ENCODE data around the gene INSL6.

GRCh38 chr9:5231212-5231611 lies 45.8 kb upstream of the INSL6 start, which contains the start of gene INSL4:
- TF ChIP-seq TCF12 (IDR thresholded peaks at IDR 0.05; ENCODE audit: low read depth) (no peak), REST (IDR thresholded peaks at IDR 0.05; ENCODE audit: low read depth) (no peak), EGR1 (IDR thresholded peaks at IDR 0.05) (no peak), USF1 (IDR thresholded peaks at IDR 0.05) (no peak), CEBPB (IDR thresholded peaks at IDR 0.05) (no peak), EP300 (IDR thresholded peaks at IDR 0.05; ENCODE audit: borderline replicate concordance) (no peak), RAD21 (IDR thresholded peaks at IDR 0.05; ENCODE audit: low read depth) (no peak), FOXM1 (IDR thresholded peaks at IDR 0.05; ENCODE audit: borderline replicate concordance, low read depth) (no peak), YY1 (IDR thresholded peaks at IDR 0.05; ENCODE audit: low read depth) (no peak)
